ENCODE measurements around the gene GCNT2.

Gene GCNT2

DNA sequence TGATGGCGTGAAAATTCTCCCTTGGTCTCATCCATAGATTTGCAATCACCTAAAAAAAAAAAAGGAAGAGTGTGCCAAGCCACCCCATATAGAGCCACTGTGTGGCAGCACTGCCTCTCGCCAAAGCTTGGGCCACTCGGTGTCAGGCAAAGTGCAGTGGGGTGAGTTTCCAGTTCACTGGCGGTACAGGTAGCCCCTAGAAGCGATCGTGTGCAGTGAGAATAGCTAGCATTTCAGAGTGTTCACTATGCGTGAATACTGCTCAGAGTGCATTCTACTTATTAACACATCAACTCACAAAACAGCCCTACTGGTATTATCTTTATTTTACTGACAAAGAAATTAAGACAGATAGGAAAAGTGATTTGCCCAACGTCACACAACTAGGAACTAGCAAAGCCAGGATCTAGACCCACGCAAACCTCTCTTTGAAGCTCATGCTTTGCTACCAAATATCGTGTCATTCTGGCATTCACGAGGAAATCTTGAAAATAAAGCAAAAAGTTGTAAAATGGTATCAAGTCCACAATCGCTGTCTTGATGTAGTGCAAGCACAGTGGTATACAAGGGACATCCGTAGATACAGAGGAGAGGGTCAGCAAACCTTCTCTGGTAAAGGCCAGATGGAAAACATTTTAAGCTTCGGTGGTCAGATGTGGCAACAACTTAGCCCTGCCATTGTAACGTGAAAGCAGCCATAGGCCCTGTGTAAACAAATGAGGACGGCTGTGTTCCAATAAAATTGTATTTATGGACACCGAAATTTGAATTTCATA lies 10.4 kb upstream of the GCNT2 start:
- Mint-ChIP-seq H3K36me3 (ENCODE audit: low read depth) (no peaks in the 10 kb centered on the region), H3K4me1 (peaks cover 15% of the 10 kb centered on the region), H3K9me3 (no peaks in the 10 kb centered on the region), H3K27me3 (ENCODE audit: low read depth) (peaks cover 13% of the 10 kb centered on the region), H3K4me3 (no peak overlapping the region), H3K27ac (peak overlapping the region; percentile 71 to 85 (median 80))
- TF ChIP-seq, protein P1, sequence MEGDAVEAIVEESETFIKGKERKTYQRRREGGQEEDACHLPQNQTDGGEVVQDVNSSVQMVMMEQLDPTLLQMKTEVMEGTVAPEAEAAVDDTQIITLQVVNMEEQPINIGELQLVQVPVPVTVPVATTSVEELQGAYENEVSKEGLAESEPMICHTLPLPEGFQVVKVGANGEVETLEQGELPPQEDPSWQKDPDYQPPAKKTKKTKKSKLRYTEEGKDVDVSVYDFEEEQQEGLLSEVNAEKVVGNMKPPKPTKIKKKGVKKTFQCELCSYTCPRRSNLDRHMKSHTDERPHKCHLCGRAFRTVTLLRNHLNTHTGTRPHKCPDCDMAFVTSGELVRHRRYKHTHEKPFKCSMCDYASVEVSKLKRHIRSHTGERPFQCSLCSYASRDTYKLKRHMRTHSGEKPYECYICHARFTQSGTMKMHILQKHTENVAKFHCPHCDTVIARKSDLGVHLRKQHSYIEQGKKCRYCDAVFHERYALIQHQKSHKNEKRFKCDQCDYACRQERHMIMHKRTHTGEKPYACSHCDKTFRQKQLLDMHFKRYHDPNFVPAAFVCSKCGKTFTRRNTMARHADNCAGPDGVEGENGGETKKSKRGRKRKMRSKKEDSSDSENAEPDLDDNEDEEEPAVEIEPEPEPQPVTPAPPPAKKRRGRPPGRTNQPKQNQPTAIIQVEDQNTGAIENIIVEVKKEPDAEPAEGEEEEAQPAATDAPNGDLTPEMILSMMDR (IDR thresholded peaks at IDR 0.05; ENCODE audit: unreplicated experiment in 3 of 3): peak; percentile 62 to 72 (median 63)

DNA sequence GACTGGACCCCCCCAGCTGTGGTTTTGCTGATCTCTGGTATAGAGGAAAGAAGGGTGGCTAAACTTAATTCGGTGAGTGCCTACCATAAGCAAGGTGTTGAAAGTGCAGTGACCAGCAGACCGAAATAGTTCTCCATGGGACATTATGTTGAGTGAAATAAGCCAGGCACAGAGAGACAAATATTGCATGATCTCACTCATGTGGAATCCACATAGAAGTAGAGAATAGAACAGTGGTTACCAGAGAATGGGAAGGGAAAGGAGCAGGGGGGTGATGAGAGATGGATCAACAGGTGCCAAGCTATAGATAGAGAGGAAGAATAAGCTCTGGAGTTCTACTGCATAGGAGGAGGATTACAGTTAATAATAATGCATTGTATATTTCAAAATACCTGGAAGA lies 9.7 kb upstream of the GCNT2 start:
- Mint-ChIP-seq H3K4me3 (no peak overlapping the region), H3K36me3 (ENCODE audit: low read depth) (no peaks in the 10 kb centered on the region), H3K27me3 (ENCODE audit: low read depth) (peaks cover 13% of the 10 kb centered on the region), H3K27ac (peak overlapping the region; percentile 15 to 36 (median 35)), H3K9me3 (no peaks in the 10 kb centered on the region), H3K4me1 (peaks cover 15% of the 10 kb centered on the region)
- TF ChIP-seq, protein P1 (IDR thresholded peaks at IDR 0.05; ENCODE audit: unreplicated experiment in 3 of 3): no peak

GRCh38 chr6:10513544-10513943 lies 7.6 kb upstream of the GCNT2 start:
- no peaks in the 10 kb centered on the region for H3K9me3 Mint-ChIP-seq
- TF ChIP-seq, protein P1 (IDR thresholded peaks at IDR 0.05; ENCODE audit: unreplicated experiment in 3 of 3): no peak

GRCh38 chr6:10514049-10514780 lies 6.9 kb upstream of the GCNT2 start:
- TF ChIP-seq, protein P1 (IDR thresholded peaks at IDR 0.05; ENCODE audit: unreplicated experiment in 3 of 3): no peak
- no peaks in the 10 kb centered on the region for H3K36me3 Mint-ChIP-seq (ENCODE audit: low read depth)
- H3K4me1 Mint-ChIP-seq: peaks cover 20% of the 10 kb centered on the region
- H3K9me3 Mint-ChIP-seq: no peaks in the 10 kb centered on the region
- peaks cover 7% of the 10 kb centered on the region for H3K27me3 Mint-ChIP-seq (ENCODE audit: low read depth)
- H3K4me3 Mint-ChIP-seq: no peak overlapping the region
- H3K27ac Mint-ChIP-seq: no peak overlapping the region

More at GRCh38 chr6:10513544-10513943, 7.6 kb upstream of the GCNT2 start:
- H3K4me1 Mint-ChIP-seq: peaks cover 15% of the 10 kb centered on the region
- no peak overlapping the region for H3K4me3 Mint-ChIP-seq
- H3K27ac Mint-ChIP-seq: no peak overlapping the region
- H3K27me3 Mint-ChIP-seq (ENCODE audit: low read depth): peaks cover 7% of the 10 kb centered on the region
- H3K36me3 Mint-ChIP-seq (ENCODE audit: low read depth): no peaks in the 10 kb centered on the region

GRCh38 chr6:10516953-10517352 lies 4.2 kb upstream of the GCNT2 start:
- H3K36me3 Mint-ChIP-seq (ENCODE audit: low read depth): no peaks in the 10 kb centered on the region
- H3K27ac Mint-ChIP-seq: no peak overlapping the region
- H3K27me3 Mint-ChIP-seq (ENCODE audit: low read depth): peaks cover 3% of the 10 kb centered on the region
- no peak overlapping the region for H3K4me3 Mint-ChIP-seq
- no peaks in the 10 kb centered on the region for H3K9me3 Mint-ChIP-seq
- TF ChIP-seq, protein P1 (IDR thresholded peaks at IDR 0.05; ENCODE audit: unreplicated experiment in 3 of 3): no peak
- H3K4me1 Mint-ChIP-seq: peaks cover 12% of the 10 kb centered on the region
